ENCODE data around the gene ADAMTSL1.

DNA sequence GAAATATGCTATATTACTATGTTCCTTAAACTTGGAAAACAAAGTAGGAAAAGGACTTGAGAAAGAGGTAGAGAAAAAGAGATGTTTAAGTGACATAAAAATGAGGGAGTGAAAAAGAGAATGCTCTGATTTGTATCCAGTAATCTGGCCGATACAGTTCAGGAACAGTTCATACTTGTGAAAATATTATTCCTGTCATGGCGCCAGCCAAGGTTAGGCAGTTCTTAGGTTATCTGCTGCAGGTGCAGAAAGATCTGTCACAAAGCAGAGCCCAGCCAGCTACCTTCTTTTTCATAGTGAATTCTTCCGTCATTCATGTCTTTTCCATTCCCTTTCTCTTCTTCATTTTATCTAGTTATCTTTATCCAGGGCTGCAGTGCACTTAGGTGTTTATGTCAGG is 256.3 kb downstream of the ADAMTSL1 start:
- TF ChIP-seq CTCF (conservative IDR thresholded peaks at IDR 0.05; ENCODE audit: low read length) (no peak), EZH2phosphoT487 (IDR thresholded peaks at IDR 0.05; ENCODE audit: borderline replicate concordance) (no peak)
